ENCODE data around the gene PCDHGA10. TPM values are rescaled to one million over a fixed set of nuclear protein-coding genes. Genes with fewer than 3 reads are reported as not detected.

The PCDHGA10 gene
- total and polyA plus RNA-seq, 2 of the 8 experiments (the other 6 are each of a cell fraction or from before 2014, with no cell fraction given): 2.2 to 6.4 TPM

- TF ChIP-seq NANOG (IDR thresholded peaks at IDR 0.05; ENCODE audit: insufficient read depth, low read depth, low read length, poor library complexity, severe bottlenecking): no peak
- TF ChIP-seq SRF (IDR thresholded peaks at IDR 0.05; ENCODE audit: low read depth, low read length): no peak
- no peak for TF ChIP-seq SAP30 (IDR thresholded peaks at IDR 0.05; ENCODE audit: insufficient read depth, insufficient replicate concordance, low read length)
- no peak for TF ChIP-seq BACH1 (IDR thresholded peaks at IDR 0.05; ENCODE audit: low read length)
These were observed 30.1 kb upstream of the PCDHGA10 start, which contains the start of gene PCDHGA7 (continued) for GRCh38 chr5:141382469-141383294.
